ENCODE data around the gene DYNAP. TPM values are rescaled to one million over a fixed set of nuclear protein-coding genes. Genes with fewer than 3 reads are reported as not detected.

Gene DYNAP
- total and polyA plus RNA-seq, 2 of the 13 experiments (the other 11 are each of a cell fraction or from before 2014, with no cell fraction given) = not detected

GRCh38 chr18:54604211-54604610, 13.2 kb downstream of the DYNAP start:
- Histone ChIP-seq H3K9me3 (ENCODE audit: low read length) (no peaks in the 10 kb centered on the region), H2AFZ (ENCODE audit: low read length) (no peak overlapping the region), H3K4me3 (replicated peaks in 1 of 3; ENCODE audit: insufficient read depth in 1 of 3, low read depth in 2 of 3, low read length in 3 of 3) (no peak overlapping the region), H3K36me3 (replicated peaks in 1 of 2; ENCODE audit: control insufficient read depth in 1 of 2, insufficient read depth in 2 of 2, low read length in 2 of 2) (no peaks in the 10 kb centered on the region), H3K9ac (ENCODE audit: insufficient read depth, low read depth, low read length) (no peak overlapping the region), H4K20me1 (ENCODE audit: insufficient read depth, low read length) (no peaks in the 10 kb centered on the region), H3K4me1 (ENCODE audit: insufficient read depth, low read length) (peaks cover 11% of the 10 kb centered on the region), H3K27me3 (ENCODE audit: control insufficient read depth in 1 of 2, insufficient read depth in 2 of 2, low read length in 2 of 2) (no peaks in the 10 kb centered on the region), H3K79me2 (ENCODE audit: insufficient read depth, low read length) (no peaks in the 10 kb centered on the region), H3K27ac (ENCODE audit: extremely low read length, insufficient read depth, low read length) (no peak overlapping the region), H3K4me2 (ENCODE audit: low read depth, low read length) (no peak overlapping the region)
- no peak for ATAC-seq
- no TSS peak for BruUV-seq (replicated peaks)
- no peak for DNase-seq (ENCODE audit: low spot score)
- FAIRE-seq = no peak
- intact Hi-C loops (cut with micrococcal nuclease; ENCODE audit: unreplicated experiment) = no loop called here
- TF ChIP-seq MED8 (CRISPR knock-in tag; IDR thresholded peaks at IDR 0.05; ENCODE audit: insufficient replicate concordance) (no peak), ZNF263 (CRISPR knock-in tag; IDR thresholded peaks at IDR 0.05) (no peak), ZNF782 (CRISPR knock-in tag; IDR thresholded peaks at IDR 0.05; ENCODE audit: borderline replicate concordance) (no peak), TRAFD1 (CRISPR knock-in tag; IDR thresholded peaks at IDR 0.05; ENCODE audit: borderline replicate concordance) (no peak)
- 53% methylated on average over 6 of the region's 6 CpGs for whole genome bisulfite sequencing (ENCODE audit: low lambda C conversion rate)
- CTCF ChIA-PET (ENCODE audit: low intra/inter-chr PET ratio, low total read pairs) = no interaction called here
- POLR2A ChIA-PET = no interaction called here
- in situ Hi-C loops (cut with HindIII; ENCODE audit: extremely low pct_ligation_motif_present, low pct_unique_long_range_greater_than_20kb) = no loop called here

- Histone ChIP-seq H3K27me3 (ENCODE audit: control insufficient read depth in 1 of 2, insufficient read depth in 2 of 2, low read length in 2 of 2) (no peaks in the 10 kb centered on the region), H3K36me3 (replicated peaks in 1 of 2; ENCODE audit: control insufficient read depth in 1 of 2, insufficient read depth in 2 of 2, low read length in 2 of 2) (no peaks in the 10 kb centered on the region), H3K9me3 (ENCODE audit: low read length) (no peaks in the 10 kb centered on the region), H3K79me2 (ENCODE audit: insufficient read depth, low read length) (no peaks in the 10 kb centered on the region), H3K27ac (ENCODE audit: extremely low read length, insufficient read depth, low read length) (no peak overlapping the region), H4K20me1 (ENCODE audit: insufficient read depth, low read length) (no peaks in the 10 kb centered on the region), H2AFZ (ENCODE audit: low read length) (no peak overlapping the region), H3K4me2 (ENCODE audit: low read depth, low read length) (peak overlapping the region; percentile 79), H3K9ac (ENCODE audit: insufficient read depth, low read depth, low read length) (no peak overlapping the region), H3K4me1 (ENCODE audit: insufficient read depth, low read length) (peaks cover 11% of the 10 kb centered on the region), H3K4me3 (replicated peaks in 1 of 3; ENCODE audit: insufficient read depth in 1 of 3, low read depth in 2 of 3, low read length in 3 of 3) (no peak overlapping the region)
- no peak for DNase-seq (ENCODE audit: low spot score)
- no peak for FAIRE-seq
- intact Hi-C loops (cut with micrococcal nuclease; ENCODE audit: unreplicated experiment) = loop anchor here (5.0 kb wide), 1 partner anchor 1795 kb away; no protein-coding TSS in a partner anchor
- in situ Hi-C loops (cut with HindIII; ENCODE audit: extremely low pct_ligation_motif_present, low pct_unique_long_range_greater_than_20kb) = no loop called here
- BruUV-seq (replicated peaks) = no TSS peak
- 57% methylated on average over 9 of the region's 9 CpGs for WGBS (ENCODE audit: low lambda C conversion rate)
- peak; percentile 76 for ATAC-seq
- ChIA-PET CTCF (ENCODE audit: low intra/inter-chr PET ratio, low total read pairs) (no interaction called here), POLR2A (no interaction called here)
- no peak for TF ChIP-seq SNAPC5 (CRISPR knock-in tag; IDR thresholded peaks at IDR 0.05; ENCODE audit: borderline replicate concordance)
- no peak for TF ChIP-seq ZNF180 (CRISPR knock-in tag; IDR thresholded peaks at IDR 0.05; ENCODE audit: borderline replicate concordance, low read depth)
- TF ChIP-seq SMC3 (IDR thresholded peaks at IDR 0.05; ENCODE audit: low read length) = no peak
- TF ChIP-seq THAP8 (CRISPR knock-in tag; IDR thresholded peaks at IDR 0.05; ENCODE audit: borderline replicate concordance) = no peak
- TF ChIP-seq MXD4 (CRISPR knock-in tag; IDR thresholded peaks at IDR 0.05) = no peak
- TF ChIP-seq HOMEZ (CRISPR knock-in tag; IDR thresholded peaks at IDR 0.05; ENCODE audit: low read depth) = no peak
- TF ChIP-seq NFIC (IDR thresholded peaks at IDR 0.05; ENCODE audit: low read length) = no peak
- no peak for TF ChIP-seq ZNF354B (CRISPR knock-in tag; IDR thresholded peaks at IDR 0.05)
- no peak for TF ChIP-seq MTA1 (CRISPR knock-in tag; IDR thresholded peaks at IDR 0.05; ENCODE audit: borderline replicate concordance)
- TF ChIP-seq NKX3-1 (CRISPR knock-in tag; IDR thresholded peaks at IDR 0.05) = no peak
- TF ChIP-seq ZNF883 (CRISPR knock-in tag; IDR thresholded peaks at IDR 0.05; ENCODE audit: not compliant biosample characterization) = no peak
Observed at GRCh38 chr18:54606835-54607212, 15.8 kb downstream of the DYNAP start.
